ENCODE data around the gene DEXI. TPM values are rescaled to one million over a fixed set of nuclear protein-coding genes. Genes with fewer than 3 reads are reported as not detected.

DEXI gene
- total and polyA plus RNA-seq, 2 of the 13 experiments (the other 11 are each of a cell fraction or from before 2014, with no cell fraction given) = 51.5 to 70.4 TPM

GRCh38 chr16:10941127-10941933 lies 938 bp downstream of the DEXI start (continued):
- TF ChIP-seq ZNF766 (CRISPR knock-in tag; IDR thresholded peaks at IDR 0.05; ENCODE audit: borderline replicate concordance) = no peak
- TF ChIP-seq, protein P1, sequence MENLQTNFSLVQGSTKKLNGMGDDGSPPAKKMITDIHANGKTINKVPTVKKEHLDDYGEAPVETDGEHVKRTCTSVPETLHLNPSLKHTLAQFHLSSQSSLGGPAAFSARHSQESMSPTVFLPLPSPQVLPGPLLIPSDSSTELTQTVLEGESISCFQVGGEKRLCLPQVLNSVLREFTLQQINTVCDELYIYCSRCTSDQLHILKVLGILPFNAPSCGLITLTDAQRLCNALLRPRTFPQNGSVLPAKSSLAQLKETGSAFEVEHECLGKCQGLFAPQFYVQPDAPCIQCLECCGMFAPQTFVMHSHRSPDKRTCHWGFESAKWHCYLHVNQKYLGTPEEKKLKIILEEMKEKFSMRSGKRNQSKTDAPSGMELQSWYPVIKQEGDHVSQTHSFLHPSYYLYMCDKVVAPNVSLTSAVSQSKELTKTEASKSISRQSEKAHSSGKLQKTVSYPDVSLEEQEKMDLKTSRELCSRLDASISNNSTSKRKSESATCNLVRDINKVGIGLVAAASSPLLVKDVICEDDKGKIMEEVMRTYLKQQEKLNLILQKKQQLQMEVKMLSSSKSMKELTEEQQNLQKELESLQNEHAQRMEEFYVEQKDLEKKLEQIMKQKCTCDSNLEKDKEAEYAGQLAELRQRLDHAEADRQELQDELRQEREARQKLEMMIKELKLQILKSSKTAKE (CRISPR knock-in tag; IDR thresholded peaks at IDR 0.05; ENCODE audit: borderline replicate concordance) = no peak; the same call in 1 of the 2 replicates
- no peak for TF ChIP-seq EZH2 (conservative IDR thresholded peaks at IDR 0.05; ENCODE audit: low read depth, low read length)
- TF ChIP-seq ZNF234 (CRISPR knock-in tag; conservative IDR thresholded peaks at IDR 0.05) = no peak; the same call in 1 of the 2 replicates
- TF ChIP-seq HNF4G (IDR thresholded peaks at IDR 0.05; ENCODE audit: borderline replicate concordance, low read depth, low read length) = no peak
- TF ChIP-seq HNF4G (CRISPR knock-in tag; IDR thresholded peaks at IDR 0.05; ENCODE audit: borderline replicate concordance, low read depth) = 0 out of 2 replicates have a peak, but pooled peaks have one; percentile 52
- no peak for TF ChIP-seq SATB2 (CRISPR knock-in tag; IDR thresholded peaks at IDR 0.05)
- TF ChIP-seq YEATS4 (CRISPR knock-in tag; IDR thresholded peaks at IDR 0.05; ENCODE audit: borderline replicate concordance) = no peak; the same call in 1 of the 2 replicates
- no peak for TF ChIP-seq ZNF138 (CRISPR knock-in tag; IDR thresholded peaks at IDR 0.05; ENCODE audit: low read depth)
- TF ChIP-seq ZNF207 (IDR thresholded peaks at IDR 0.05; ENCODE audit: borderline replicate concordance) = no peak
- TF ChIP-seq ZHX1 (CRISPR knock-in tag; IDR thresholded peaks at IDR 0.05; ENCODE audit: low read depth) = no peak
- peak; percentile 45; the same call in 1 of the 2 replicates for TF ChIP-seq ZNF777 (CRISPR knock-in tag; IDR thresholded peaks at IDR 0.05)
- no peak; the same call in 1 of the 2 replicates for TF ChIP-seq ZNF501 (CRISPR knock-in tag; IDR thresholded peaks at IDR 0.05)
- TF ChIP-seq IRX3 (CRISPR knock-in tag; IDR thresholded peaks at IDR 0.05; ENCODE audit: borderline replicate concordance, low read depth) = no peak
- TF ChIP-seq, protein P2, sequence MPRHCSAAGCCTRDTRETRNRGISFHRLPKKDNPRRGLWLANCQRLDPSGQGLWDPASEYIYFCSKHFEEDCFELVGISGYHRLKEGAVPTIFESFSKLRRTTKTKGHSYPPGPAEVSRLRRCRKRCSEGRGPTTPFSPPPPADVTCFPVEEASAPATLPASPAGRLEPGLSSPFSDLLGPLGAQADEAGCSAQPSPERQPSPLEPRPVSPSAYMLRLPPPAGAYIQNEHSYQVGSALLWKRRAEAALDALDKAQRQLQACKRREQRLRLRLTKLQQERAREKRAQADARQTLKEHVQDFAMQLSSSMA (CRISPR knock-in tag; IDR thresholded peaks at IDR 0.05) = no peak
- no peak for TF ChIP-seq ZBTB42 (CRISPR knock-in tag; IDR thresholded peaks at IDR 0.05)
- TF ChIP-seq ZNF124 (CRISPR knock-in tag; IDR thresholded peaks at IDR 0.05) = no peak
- TF ChIP-seq, protein P3, sequence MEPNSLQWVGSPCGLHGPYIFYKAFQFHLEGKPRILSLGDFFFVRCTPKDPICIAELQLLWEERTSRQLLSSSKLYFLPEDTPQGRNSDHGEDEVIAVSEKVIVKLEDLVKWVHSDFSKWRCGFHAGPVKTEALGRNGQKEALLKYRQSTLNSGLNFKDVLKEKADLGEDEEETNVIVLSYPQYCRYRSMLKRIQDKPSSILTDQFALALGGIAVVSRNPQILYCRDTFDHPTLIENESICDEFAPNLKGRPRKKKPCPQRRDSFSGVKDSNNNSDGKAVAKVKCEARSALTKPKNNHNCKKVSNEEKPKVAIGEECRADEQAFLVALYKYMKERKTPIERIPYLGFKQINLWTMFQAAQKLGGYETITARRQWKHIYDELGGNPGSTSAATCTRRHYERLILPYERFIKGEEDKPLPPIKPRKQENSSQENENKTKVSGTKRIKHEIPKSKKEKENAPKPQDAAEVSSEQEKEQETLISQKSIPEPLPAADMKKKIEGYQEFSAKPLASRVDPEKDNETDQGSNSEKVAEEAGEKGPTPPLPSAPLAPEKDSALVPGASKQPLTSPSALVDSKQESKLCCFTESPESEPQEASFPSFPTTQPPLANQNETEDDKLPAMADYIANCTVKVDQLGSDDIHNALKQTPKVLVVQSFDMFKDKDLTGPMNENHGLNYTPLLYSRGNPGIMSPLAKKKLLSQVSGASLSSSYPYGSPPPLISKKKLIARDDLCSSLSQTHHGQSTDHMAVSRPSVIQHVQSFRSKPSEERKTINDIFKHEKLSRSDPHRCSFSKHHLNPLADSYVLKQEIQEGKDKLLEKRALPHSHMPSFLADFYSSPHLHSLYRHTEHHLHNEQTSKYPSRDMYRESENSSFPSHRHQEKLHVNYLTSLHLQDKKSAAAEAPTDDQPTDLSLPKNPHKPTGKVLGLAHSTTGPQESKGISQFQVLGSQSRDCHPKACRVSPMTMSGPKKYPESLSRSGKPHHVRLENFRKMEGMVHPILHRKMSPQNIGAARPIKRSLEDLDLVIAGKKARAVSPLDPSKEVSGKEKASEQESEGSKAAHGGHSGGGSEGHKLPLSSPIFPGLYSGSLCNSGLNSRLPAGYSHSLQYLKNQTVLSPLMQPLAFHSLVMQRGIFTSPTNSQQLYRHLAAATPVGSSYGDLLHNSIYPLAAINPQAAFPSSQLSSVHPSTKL (CRISPR knock-in tag; IDR thresholded peaks at IDR 0.05) = no peak
- TF ChIP-seq NFE2L1 (CRISPR knock-in tag; IDR thresholded peaks at IDR 0.05; ENCODE audit: borderline replicate concordance) = no peak
- TF ChIP-seq POGZ (CRISPR knock-in tag; IDR thresholded peaks at IDR 0.05) = no peak
